SK-N-SH treated with all-trans-retinoic acid at 6 μM for 48 hours (cell line): ENCODE data around the gene NGFR.

Experiments used
- ATAC-seq: fragments of 200-7000 bp; cut with Tn5 transposase; 3 replicates; pipeline ENCODE4 v1.9.1; 2020; ENCODE audit warnings: mild to moderate bottlenecking, moderate library complexity
- ARNTL ChIP-seq: fragments of 450-650 bp; formaldehyde crosslinking; IDR thresholded peaks from 2 replicates; pipeline ENCODE4 v1.5.0; 2020; ENCODE audit warnings: low read depth, mild to moderate bottlenecking, moderate library complexity, borderline replicate concordance
- BACH2 ChIP-seq: fragments of 250-450 bp; sonication (Bioruptor Pico); IDR thresholded peaks from 2 replicates; pipeline ENCODE4 v1.9.0; 2021; ENCODE audit warnings: mild to moderate bottlenecking, borderline replicate concordance
- CSDC2 ChIP-seq: fragments of 250-450 bp; sonication (Bioruptor Pico); IDR thresholded peaks from 2 replicates; pipeline ENCODE4 v1.5.0; 2020; ENCODE audit warnings: mild to moderate bottlenecking, moderate library complexity
- ESRRG ChIP-seq: fragments of 250-450 bp; sonication (Bioruptor Pico); IDR thresholded peaks from 2 replicates; pipeline ENCODE4 v1.6.1; 2021; ENCODE audit warnings: mild to moderate bottlenecking
- GLIS3 ChIP-seq: fragments of 250-450 bp; sonication (Bioruptor Pico); IDR thresholded peaks from 2 replicates; pipeline ENCODE4 v1.5.0; 2020; ENCODE audit warnings: mild to moderate bottlenecking, moderate library complexity
- ISL1 ChIP-seq: fragments of 250-450 bp; sonication (Bioruptor Pico); IDR thresholded peaks from 2 replicates; pipeline ENCODE4 v2.1.2; 2022; ENCODE audit warnings: mild to moderate bottlenecking, moderate library complexity
- OSR1 ChIP-seq: fragments of 250-450 bp; sonication (Bioruptor Pico); IDR thresholded peaks from 2 replicates; pipeline ENCODE4 v1.8.0; 2022; ENCODE audit warnings: moderate library complexity, mild to moderate bottlenecking, inconsistent platforms
- POU6F1 ChIP-seq: fragments of 250-450 bp; sonication (Bioruptor Pico); IDR thresholded peaks from 2 replicates; pipeline ENCODE4 v1.8.0; 2021; ENCODE audit warnings: low read depth, mild to moderate bottlenecking, moderate library complexity, borderline replicate concordance
- RARB ChIP-seq: fragments of 250-450 bp; sonication (Bioruptor Pico); IDR thresholded peaks from 2 replicates; pipeline ENCODE4 v1.8.0; 2021; ENCODE audit warnings: mild to moderate bottlenecking, moderate library complexity
- TOX ChIP-seq: fragments of 250-450 bp; sonication (Bioruptor Pico); IDR thresholded peaks from 2 replicates; pipeline ENCODE4 v1.8.0; 2021; ENCODE audit warnings: mild to moderate bottlenecking, moderate library complexity, borderline replicate concordance
- ZC3H10 ChIP-seq: fragments of 250-450 bp; sonication (Bioruptor Pico); IDR thresholded peaks from 2 replicates; pipeline ENCODE4 v1.5.1; 2021; ENCODE audit warnings: mild to moderate bottlenecking, moderate library complexity
- ZFP3 ChIP-seq: fragments of 250-450 bp; sonication (Bioruptor Pico); IDR thresholded peaks from 2 replicates; pipeline ENCODE4 v1.5.0; 2020; ENCODE audit warnings: mild to moderate bottlenecking, moderate library complexity
- ZFP30 ChIP-seq: fragments of 450-650 bp; formaldehyde crosslinking; IDR thresholded peaks from 2 replicates; pipeline ENCODE4 v1.5.0; 2022; ENCODE audit warnings: mild to moderate bottlenecking, moderate library complexity
- ZNF565 ChIP-seq: fragments of 450-650 bp; formaldehyde crosslinking; conservative IDR thresholded peaks from 2 replicates; pipeline ENCODE4 v1.5.0; 2020; ENCODE audit warnings: low read depth, mild to moderate bottlenecking, moderate library complexity
- ZNF70 ChIP-seq: fragments of 450-650 bp; formaldehyde crosslinking; IDR thresholded peaks from 2 replicates; pipeline ENCODE4 v1.5.0; 2020; ENCODE audit warnings: mild to moderate bottlenecking, moderate library complexity
- ZNF8 ChIP-seq: fragments of 450-650 bp; formaldehyde crosslinking; IDR thresholded peaks from 2 replicates; pipeline ENCODE4 v1.5.0; 2020; ENCODE audit warnings: mild to moderate bottlenecking, moderate library complexity
- TF ChIP-seq, protein P1 (sequence below): fragments of 250-450 bp; sonication (Bioruptor Pico); IDR thresholded peaks from 2 replicates; pipeline ENCODE4 v1.5.0; 2020; ENCODE audit warnings: mild to moderate bottlenecking, moderate library complexity
- TF ChIP-seq, protein P2 (sequence below): fragments of 250-450 bp; sonication (Bioruptor Pico); IDR thresholded peaks from 2 replicates; pipeline ENCODE4 v1.8.0; 2020; ENCODE audit warnings: mild to moderate bottlenecking, moderate library complexity, borderline replicate concordance
- TF ChIP-seq, protein P3 (sequence below): fragments of 250-450 bp; sonication (Bioruptor Pico); IDR thresholded peaks from 2 replicates; pipeline ENCODE4 v1.5.1; 2021; ENCODE audit warnings: mild to moderate bottlenecking, moderate library complexity

Gene NGFR

GRCh38 chr17:49484588-49484987, 10.5 kb upstream of the NGFR start:
- ATAC-seq: no peak
- TF ChIP-seq ISL1 (no peak), ZC3H10 (CRISPR knock-in tag) (no peak), ZFP30 (CRISPR knock-in tag) (no peak), POU6F1 (CRISPR knock-in tag) (no peak), GLIS3 (no peak), ZNF70 (no peak)
- TF ChIP-seq, protein P1, sequence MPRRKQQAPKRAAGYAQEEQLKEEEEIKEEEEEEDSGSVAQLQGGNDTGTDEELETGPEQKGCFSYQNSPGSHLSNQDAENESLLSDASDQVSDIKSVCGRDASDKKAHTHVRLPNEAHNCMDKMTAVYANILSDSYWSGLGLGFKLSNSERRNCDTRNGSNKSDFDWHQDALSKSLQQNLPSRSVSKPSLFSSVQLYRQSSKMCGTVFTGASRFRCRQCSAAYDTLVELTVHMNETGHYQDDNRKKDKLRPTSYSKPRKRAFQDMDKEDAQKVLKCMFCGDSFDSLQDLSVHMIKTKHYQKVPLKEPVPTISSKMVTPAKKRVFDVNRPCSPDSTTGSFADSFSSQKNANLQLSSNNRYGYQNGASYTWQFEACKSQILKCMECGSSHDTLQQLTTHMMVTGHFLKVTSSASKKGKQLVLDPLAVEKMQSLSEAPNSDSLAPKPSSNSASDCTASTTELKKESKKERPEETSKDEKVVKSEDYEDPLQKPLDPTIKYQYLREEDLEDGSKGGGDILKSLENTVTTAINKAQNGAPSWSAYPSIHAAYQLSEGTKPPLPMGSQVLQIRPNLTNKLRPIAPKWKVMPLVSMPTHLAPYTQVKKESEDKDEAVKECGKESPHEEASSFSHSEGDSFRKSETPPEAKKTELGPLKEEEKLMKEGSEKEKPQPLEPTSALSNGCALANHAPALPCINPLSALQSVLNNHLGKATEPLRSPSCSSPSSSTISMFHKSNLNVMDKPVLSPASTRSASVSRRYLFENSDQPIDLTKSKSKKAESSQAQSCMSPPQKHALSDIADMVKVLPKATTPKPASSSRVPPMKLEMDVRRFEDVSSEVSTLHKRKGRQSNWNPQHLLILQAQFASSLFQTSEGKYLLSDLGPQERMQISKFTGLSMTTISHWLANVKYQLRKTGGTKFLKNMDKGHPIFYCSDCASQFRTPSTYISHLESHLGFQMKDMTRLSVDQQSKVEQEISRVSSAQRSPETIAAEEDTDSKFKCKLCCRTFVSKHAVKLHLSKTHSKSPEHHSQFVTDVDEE (CRISPR knock-in tag): no peak
- TF ChIP-seq, protein P2, sequence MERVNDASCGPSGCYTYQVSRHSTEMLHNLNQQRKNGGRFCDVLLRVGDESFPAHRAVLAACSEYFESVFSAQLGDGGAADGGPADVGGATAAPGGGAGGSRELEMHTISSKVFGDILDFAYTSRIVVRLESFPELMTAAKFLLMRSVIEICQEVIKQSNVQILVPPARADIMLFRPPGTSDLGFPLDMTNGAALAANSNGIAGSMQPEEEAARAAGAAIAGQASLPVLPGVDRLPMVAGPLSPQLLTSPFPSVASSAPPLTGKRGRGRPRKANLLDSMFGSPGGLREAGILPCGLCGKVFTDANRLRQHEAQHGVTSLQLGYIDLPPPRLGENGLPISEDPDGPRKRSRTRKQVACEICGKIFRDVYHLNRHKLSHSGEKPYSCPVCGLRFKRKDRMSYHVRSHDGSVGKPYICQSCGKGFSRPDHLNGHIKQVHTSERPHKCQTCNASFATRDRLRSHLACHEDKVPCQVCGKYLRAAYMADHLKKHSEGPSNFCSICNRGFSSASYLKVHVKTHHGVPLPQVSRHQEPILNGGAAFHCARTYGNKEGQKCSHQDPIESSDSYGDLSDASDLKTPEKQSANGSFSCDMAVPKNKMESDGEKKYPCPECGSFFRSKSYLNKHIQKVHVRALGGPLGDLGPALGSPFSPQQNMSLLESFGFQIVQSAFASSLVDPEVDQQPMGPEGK: no peak
- TF ChIP-seq, protein P3, sequence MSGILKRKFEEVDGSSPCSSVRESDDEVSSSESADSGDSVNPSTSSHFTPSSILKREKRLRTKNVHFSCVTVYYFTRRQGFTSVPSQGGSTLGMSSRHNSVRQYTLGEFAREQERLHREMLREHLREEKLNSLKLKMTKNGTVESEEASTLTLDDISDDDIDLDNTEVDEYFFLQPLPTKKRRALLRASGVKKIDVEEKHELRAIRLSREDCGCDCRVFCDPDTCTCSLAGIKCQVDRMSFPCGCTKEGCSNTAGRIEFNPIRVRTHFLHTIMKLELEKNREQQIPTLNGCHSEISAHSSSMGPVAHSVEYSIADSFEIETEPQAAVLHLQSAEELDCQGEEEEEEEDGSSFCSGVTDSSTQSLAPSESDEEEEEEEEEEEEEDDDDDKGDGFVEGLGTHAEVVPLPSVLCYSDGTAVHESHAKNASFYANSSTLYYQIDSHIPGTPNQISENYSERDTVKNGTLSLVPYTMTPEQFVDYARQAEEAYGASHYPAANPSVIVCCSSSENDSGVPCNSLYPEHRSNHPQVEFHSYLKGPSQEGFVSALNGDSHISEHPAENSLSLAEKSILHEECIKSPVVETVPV (CRISPR knock-in tag): no peak

DNA sequence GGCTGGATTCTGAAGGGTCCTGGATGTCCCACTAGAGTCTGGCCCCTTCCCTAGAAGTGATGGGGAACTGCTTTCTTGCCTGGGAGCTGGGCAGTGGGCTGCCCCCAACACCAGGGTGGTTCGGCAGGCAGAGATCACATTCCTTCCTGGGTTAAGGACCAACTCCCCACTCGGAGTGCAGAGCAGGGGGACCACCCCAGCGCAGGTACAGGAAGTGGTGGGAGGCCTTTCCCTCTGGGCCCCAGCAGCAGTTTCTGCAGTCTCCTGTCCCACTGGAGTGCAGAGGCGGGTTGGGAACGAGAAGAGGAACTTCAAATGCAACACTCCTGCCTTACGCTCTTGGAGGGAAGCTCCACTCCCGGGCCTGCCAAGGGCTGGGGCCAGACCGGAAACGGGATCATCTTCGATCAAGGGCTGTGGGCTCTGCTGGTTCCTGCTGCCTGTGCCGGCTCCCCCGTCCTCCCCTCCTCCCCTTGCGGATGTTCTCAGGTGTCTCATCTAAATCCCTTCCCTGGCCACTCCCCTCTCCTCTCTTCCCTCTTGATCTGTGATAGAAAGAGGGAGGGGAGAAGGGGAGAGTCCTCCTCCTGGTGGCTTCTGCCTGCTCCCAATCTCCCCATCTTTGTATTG, 9.0 kb upstream of the NGFR start:
- ATAC-seq: no peak
- no peak for TF ChIP-seq ZFP30 (CRISPR knock-in tag)
- no peak for TF ChIP-seq ESRRG (CRISPR knock-in tag)
- no peak for TF ChIP-seq CSDC2 (CRISPR knock-in tag)
- TF ChIP-seq POU6F1 (CRISPR knock-in tag): no peak
- TF ChIP-seq, protein P3 (CRISPR knock-in tag): no peak
- no peak for TF ChIP-seq TOX
- no peak for TF ChIP-seq ARNTL (CRISPR knock-in tag)
- no peak for TF ChIP-seq RARB
- TF ChIP-seq ZNF70: no peak
- no peak for TF ChIP-seq OSR1
- TF ChIP-seq ZNF8: no peak
- TF ChIP-seq BACH2: no peak

DNA sequence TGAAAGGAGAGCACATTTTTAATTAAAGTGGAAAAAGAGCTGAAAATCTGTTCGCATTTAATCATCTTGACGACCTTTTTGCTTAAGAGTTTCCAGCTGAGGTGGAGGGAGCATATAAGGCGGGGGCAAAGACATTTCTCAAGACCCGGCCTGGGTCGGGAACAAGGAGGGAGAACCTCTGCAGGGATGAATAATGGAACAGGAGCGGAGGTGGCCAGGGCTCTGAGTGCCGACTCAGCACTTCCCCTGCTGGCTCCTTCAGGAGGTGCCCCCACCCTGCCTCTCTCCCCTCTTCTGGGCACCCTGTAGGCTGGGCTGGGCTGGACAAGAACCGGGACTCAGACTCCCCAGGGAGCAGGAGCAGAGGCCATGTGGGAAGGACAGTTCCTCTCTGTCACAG, 7.9 kb upstream of the NGFR start:
- ATAC-seq: no peak
- no peak for TF ChIP-seq POU6F1 (CRISPR knock-in tag)
- TF ChIP-seq ZNF70: no peak
- TF ChIP-seq ZNF565 (CRISPR knock-in tag): no peak
- no peak for TF ChIP-seq GLIS3
- TF ChIP-seq, protein P3 (CRISPR knock-in tag): no peak
- no peak for TF ChIP-seq ZFP3 (CRISPR knock-in tag)
- TF ChIP-seq, protein P1 (CRISPR knock-in tag): no peak
- no peak for TF ChIP-seq ZC3H10 (CRISPR knock-in tag)
